Fibroblast of skin of scalp (primary cell): Measurements from ENCODE around the gene SLC2A6.

Experiments
- DNase-seq: peaks from one replicate; pipeline ENCODE4 v3.0.0-alpha.2; 2013

The SLC2A6 gene

GRCh38 chr9:133430244-133430643 is 48.7 kb downstream of the SLC2A6 start:
- DNase-seq: no peak

- peak; percentile 13 for DNase-seq
These were observed 49.2 kb downstream of the SLC2A6 start for GRCh38 chr9:133429641-133430161.

- no peak for DNase-seq
These were observed 49.7 kb downstream of the SLC2A6 start for GRCh38 chr9:133429214-133429613.

- DNase-seq: no peak
These were observed 50.2 kb downstream of the SLC2A6 start for GRCh38 chr9:133428617-133429101.

GRCh38 chr9:133427658-133428348 is 51.1 kb downstream of the SLC2A6 start:
- no peak for DNase-seq

GRCh38 chr9:133426011-133426410 is 52.9 kb downstream of the SLC2A6 start:
- no peak for DNase-seq

GRCh38 chr9:133425049-133425632 is 53.8 kb downstream of the SLC2A6 start:
- no peak for DNase-seq

GRCh38 chr9:133424187-133424586 is 54.7 kb downstream of the SLC2A6 start:
- no peak for DNase-seq

- DNase-seq: no peak
These were observed 55.7 kb downstream of the SLC2A6 start for GRCh38 chr9:133423216-133423615.

- DNase-seq: no peak
These were observed 57.0 kb downstream of the SLC2A6 start, which contains the start of gene ADAMTS13 for GRCh38 chr9:133421615-133422542. Gene ADAMTS13 (plus strand): TSS chr9:133422367. CDS start chr9:133422444, 77 bp downstream.
